ENCODE data around the gene NBEA.
A peak's percentile ranks its signal among the peaks of the same experiment; 100 is the strongest.

NBEA gene

GRCh38 chr13:35471706-35472322 lies 529.7 kb downstream of the NBEA start:
- DNase-seq (ENCODE audit: low read depth, low spot score): no peak
- no peak overlapping the region for H3K27ac ChIP-seq (ENCODE audit: low read length)
- WGBS (ENCODE audit: insufficient coverage, insufficient read length): no CpG with 5 or more reads among the region's 28 CpGs
- H3K27me3 ChIP-seq (ENCODE audit: control insufficient read depth, insufficient read depth, low read length): peaks cover 37% of the 10 kb centered on the region
- H3K36me3 ChIP-seq (ENCODE audit: control insufficient read depth, insufficient read depth, low read length): no peaks in the 10 kb centered on the region
- H3K4me3 ChIP-seq (ENCODE audit: low read length): peak overlapping the region; percentile 58; the same call in 1 of the 2 replicates
- no peaks in the 10 kb centered on the region for H3K4me1 ChIP-seq (ENCODE audit: control insufficient read depth, insufficient read depth, low read length)
- H3K9me3 ChIP-seq (ENCODE audit: control insufficient read depth, insufficient read depth, low read length): no peaks in the 10 kb centered on the region

GRCh38 chr13:35472323-35472881 lies 530.3 kb downstream of the NBEA start:
- WGBS (ENCODE audit: insufficient coverage, insufficient read length): no CpG with 5 or more reads among the region's 7 CpGs

GRCh38 chr13:35473206-35473775 lies 531.2 kb downstream of the NBEA start:
- no peak overlapping the region for H3K27ac ChIP-seq (ENCODE audit: low read length)
- no peaks in the 10 kb centered on the region for H3K36me3 ChIP-seq (ENCODE audit: control insufficient read depth, insufficient read depth, low read length)
- peaks cover 49% of the 10 kb centered on the region for H3K27me3 ChIP-seq (ENCODE audit: control insufficient read depth, insufficient read depth, low read length)

More at GRCh38 chr13:35472323-35472881, 530.3 kb downstream of the NBEA start:
- Histone ChIP-seq H3K27me3 (ENCODE audit: control insufficient read depth, insufficient read depth, low read length) (peaks cover 42% of the 10 kb centered on the region), H3K9me3 (ENCODE audit: control insufficient read depth, insufficient read depth, low read length) (no peaks in the 10 kb centered on the region), H3K4me3 (ENCODE audit: low read length) (no peak overlapping the region), H3K4me1 (ENCODE audit: control insufficient read depth, insufficient read depth, low read length) (no peaks in the 10 kb centered on the region), H3K36me3 (ENCODE audit: control insufficient read depth, insufficient read depth, low read length) (no peaks in the 10 kb centered on the region), H3K27ac (ENCODE audit: low read length) (no peak overlapping the region)
- no peak for DNase-seq (ENCODE audit: low read depth, low spot score)

GRCh38 chr13:35473802-35474201 lies 531.7 kb downstream of the NBEA start:
- no peak overlapping the region for H3K4me3 ChIP-seq (ENCODE audit: low read length)
- WGBS (ENCODE audit: insufficient coverage, insufficient read length): no CpG with 5 or more reads among the region's 2 CpGs
- no peak overlapping the region for H3K27ac ChIP-seq (ENCODE audit: low read length)
- H3K9me3 ChIP-seq (ENCODE audit: control insufficient read depth, insufficient read depth, low read length): no peaks in the 10 kb centered on the region
- peaks cover 52% of the 10 kb centered on the region for H3K27me3 ChIP-seq (ENCODE audit: control insufficient read depth, insufficient read depth, low read length)
- no peak for DNase-seq (ENCODE audit: low read depth, low spot score)
- no peaks in the 10 kb centered on the region for H3K36me3 ChIP-seq (ENCODE audit: control insufficient read depth, insufficient read depth, low read length)
- no peaks in the 10 kb centered on the region for H3K4me1 ChIP-seq (ENCODE audit: control insufficient read depth, insufficient read depth, low read length)

More at GRCh38 chr13:35473206-35473775, 531.2 kb downstream of the NBEA start:
- H3K4me1 ChIP-seq (ENCODE audit: control insufficient read depth, insufficient read depth, low read length): no peaks in the 10 kb centered on the region
- H3K4me3 ChIP-seq (ENCODE audit: low read length): no peak overlapping the region
- no peaks in the 10 kb centered on the region for H3K9me3 ChIP-seq (ENCODE audit: control insufficient read depth, insufficient read depth, low read length)
- no peak for DNase-seq (ENCODE audit: low read depth, low spot score)

- WGBS (ENCODE audit: insufficient coverage, insufficient read length): no CpG with 5 or more reads among the region's 17 CpGs
- Histone ChIP-seq H3K27me3 (ENCODE audit: control insufficient read depth, insufficient read depth, low read length) (peaks cover 54% of the 10 kb centered on the region), H3K4me3 (ENCODE audit: low read length) (no peak overlapping the region; the same call in 1 of the 2 replicates), H3K4me1 (ENCODE audit: control insufficient read depth, insufficient read depth, low read length) (no peaks in the 10 kb centered on the region), H3K9me3 (ENCODE audit: control insufficient read depth, insufficient read depth, low read length) (no peaks in the 10 kb centered on the region), H3K27ac (ENCODE audit: low read length) (no peak overlapping the region), H3K36me3 (ENCODE audit: control insufficient read depth, insufficient read depth, low read length) (no peaks in the 10 kb centered on the region)
- DNase-seq (ENCODE audit: low read depth, low spot score): no peak
Measured at GRCh38 chr13:35474496-35475211, 532.6 kb downstream of the NBEA start.

- H3K27me3 ChIP-seq (ENCODE audit: control insufficient read depth, insufficient read depth, low read length): peaks cover 54% of the 10 kb centered on the region
- H3K9me3 ChIP-seq (ENCODE audit: control insufficient read depth, insufficient read depth, low read length): no peaks in the 10 kb centered on the region
- H3K4me1 ChIP-seq (ENCODE audit: control insufficient read depth, insufficient read depth, low read length): no peaks in the 10 kb centered on the region
- no CpG with 5 or more reads among the region's 47 CpGs for WGBS (ENCODE audit: insufficient coverage, insufficient read length)
- no peak for DNase-seq (ENCODE audit: low read depth, low spot score)
- no peaks in the 10 kb centered on the region for H3K36me3 ChIP-seq (ENCODE audit: control insufficient read depth, insufficient read depth, low read length)
- no peak overlapping the region for H3K27ac ChIP-seq (ENCODE audit: low read length)
- peak overlapping the region; percentile 34; the same call in 1 of the 2 replicates for H3K4me3 ChIP-seq (ENCODE audit: low read length)
Measured at GRCh38 chr13:35475212-35475959, 533.3 kb downstream of the NBEA start.

GRCh38 chr13:35475960-35476943 lies 534.2 kb downstream of the NBEA start, which contains the start of gene MAB21L1:
Gene MAB21L1, minus strand, starts transcription at chr13:35476689. Its CDS starts 551 bp downstream, at chr13:35476138.
- WGBS (ENCODE audit: insufficient coverage, insufficient read length): no CpG with 5 or more reads among the region's 35 CpGs
- Histone ChIP-seq H3K9me3 (ENCODE audit: control insufficient read depth, insufficient read depth, low read length) (no peaks in the 10 kb centered on the region), H3K4me3 (ENCODE audit: low read length) (peak within 1 kb of the TSS; percentile 34; the same call in 1 of the 2 replicates), H3K27ac (ENCODE audit: low read length) (no peak within 1 kb of the TSS), H3K4me1 (ENCODE audit: control insufficient read depth, insufficient read depth, low read length) (no peaks in the 10 kb centered on the region), H3K27me3 (ENCODE audit: control insufficient read depth, insufficient read depth, low read length) (peaks cover 53% of the 10 kb centered on the region), H3K36me3 (ENCODE audit: control insufficient read depth, insufficient read depth, low read length) (no peaks in the 10 kb centered on the region)
- no peak for DNase-seq (ENCODE audit: low read depth, low spot score)

GRCh38 chr13:35477386-35477946 lies 535.4 kb downstream of the NBEA start:
- WGBS (ENCODE audit: insufficient coverage, insufficient read length): no CpG with 5 or more reads among the region's 5 CpGs
- no peak for DNase-seq (ENCODE audit: low read depth, low spot score)

More at GRCh38 chr13:35477386-35477946, 535.4 kb downstream of the NBEA start:
- H3K27me3 ChIP-seq (ENCODE audit: control insufficient read depth, insufficient read depth, low read length): peaks cover 42% of the 10 kb centered on the region
- no peaks in the 10 kb centered on the region for H3K36me3 ChIP-seq (ENCODE audit: control insufficient read depth, insufficient read depth, low read length)
- H3K4me1 ChIP-seq (ENCODE audit: control insufficient read depth, insufficient read depth, low read length): no peaks in the 10 kb centered on the region
- H3K27ac ChIP-seq (ENCODE audit: low read length): no peak overlapping the region
- H3K9me3 ChIP-seq (ENCODE audit: control insufficient read depth, insufficient read depth, low read length): no peaks in the 10 kb centered on the region
- no peak overlapping the region for H3K4me3 ChIP-seq (ENCODE audit: low read length)
